ENCODE results near the gene PAIP1. TPM values are rescaled to one million over a fixed set of nuclear protein-coding genes. Genes with fewer than 3 reads are reported as not detected.
"Not testable (repeated sequence)": the region's sequence is repeated elsewhere in the genome, so short reads cannot be mapped to it uniquely, and the experiment has no call there.

Gene PAIP1
- polyA plus RNA-seq (2013, experiment 1 of 4) = 109 TPM
- 115 TPM for polyA plus RNA-seq (2013, experiment 2 of 4)
- 110 TPM for polyA plus RNA-seq (2013, experiment 3 of 4)
- polyA plus RNA-seq (2013, experiment 4 of 4) = 120 TPM

DNA sequence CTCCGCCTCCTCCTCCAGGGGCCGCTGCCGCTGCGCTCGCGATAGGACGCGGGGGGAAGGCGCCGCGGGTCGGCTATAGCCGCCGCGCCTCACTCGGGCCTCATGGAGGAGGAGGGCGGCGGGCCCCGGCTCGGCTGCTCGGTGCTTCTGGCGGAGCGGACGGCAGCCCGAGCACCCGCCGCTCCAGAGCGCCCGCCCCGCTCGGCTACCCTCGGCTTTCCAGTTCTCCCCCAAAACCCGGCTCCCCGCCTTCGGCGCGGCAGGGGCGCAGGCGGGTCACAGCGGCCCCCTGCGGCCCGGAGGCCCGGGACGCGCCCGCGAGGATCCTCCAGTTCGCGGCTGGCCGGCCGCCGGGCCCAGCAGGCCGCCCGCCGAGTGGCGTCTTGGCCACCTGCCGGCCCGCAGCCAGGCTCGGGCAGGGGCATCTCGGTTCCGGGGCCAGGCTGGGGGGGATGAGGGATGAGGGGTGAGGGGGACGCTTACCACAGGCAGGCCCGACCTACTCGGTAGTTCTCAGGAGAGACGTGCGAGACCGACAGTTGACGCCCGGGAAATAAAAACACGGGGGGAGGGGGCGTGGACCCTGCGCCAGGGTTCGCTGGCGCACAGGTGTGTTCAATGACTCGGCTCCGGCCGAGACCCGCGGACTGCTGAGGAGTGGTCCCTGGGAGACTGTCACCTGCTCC, at the start of gene PAIP1:
TSS of gene PAIP1 (minus strand) at position 221 of the 686 bp plus-strand sequence. CDS start 231 bp downstream, outside the sequence.
- peak within 1 kb of the TSS; percentile 95 for H3K27ac ChIP-seq (ENCODE audit: insufficient read depth, low read depth, low read length, poor library complexity, severe bottlenecking)
- H3K4me3 ChIP-seq (ENCODE audit: insufficient read depth, low read depth, low read length) = peak within 1 kb of the TSS; percentile 92
- no peaks in the 10 kb centered on the region for H3K27me3 ChIP-seq (ENCODE audit: control insufficient read depth, insufficient read depth, low read length, poor library complexity, severe bottlenecking)
- peaks cover 22% of the 10 kb centered on the region for H3K4me1 ChIP-seq (ENCODE audit: control insufficient read depth, insufficient read depth, low read length)
- 1% methylated on average over 79 of the region's 79 CpGs for WGBS, 2 experiments
- no peaks in the 10 kb centered on the region for H3K9me3 ChIP-seq (ENCODE audit: control insufficient read depth, low read length)
- peaks cover 6% of the 10 kb centered on the region for H3K36me3 ChIP-seq (ENCODE audit: control insufficient read depth, insufficient read depth, low read length)

GRCh38 chr5:43606351-43606750, 49.5 kb upstream of the PAIP1 start:
- Histone ChIP-seq H3K9me3 (ENCODE audit: control insufficient read depth, low read length) (no peaks in the 10 kb centered on the region), H3K27ac (ENCODE audit: insufficient read depth, low read depth, low read length, poor library complexity, severe bottlenecking) (no peak overlapping the region), H3K36me3 (ENCODE audit: control insufficient read depth, insufficient read depth, low read length) (no peaks in the 10 kb centered on the region), H3K4me1 (ENCODE audit: control insufficient read depth, insufficient read depth, low read length) (peaks cover 3% of the 10 kb centered on the region), H3K4me3 (ENCODE audit: insufficient read depth, low read depth, low read length) (no peak overlapping the region), H3K27me3 (ENCODE audit: control insufficient read depth, insufficient read depth, low read length, poor library complexity, severe bottlenecking) (peaks cover 15% of the 10 kb centered on the region)
- WGBS, 2 experiments = 90 to 94% methylated on average over 3 of the region's 3 CpGs

DNA sequence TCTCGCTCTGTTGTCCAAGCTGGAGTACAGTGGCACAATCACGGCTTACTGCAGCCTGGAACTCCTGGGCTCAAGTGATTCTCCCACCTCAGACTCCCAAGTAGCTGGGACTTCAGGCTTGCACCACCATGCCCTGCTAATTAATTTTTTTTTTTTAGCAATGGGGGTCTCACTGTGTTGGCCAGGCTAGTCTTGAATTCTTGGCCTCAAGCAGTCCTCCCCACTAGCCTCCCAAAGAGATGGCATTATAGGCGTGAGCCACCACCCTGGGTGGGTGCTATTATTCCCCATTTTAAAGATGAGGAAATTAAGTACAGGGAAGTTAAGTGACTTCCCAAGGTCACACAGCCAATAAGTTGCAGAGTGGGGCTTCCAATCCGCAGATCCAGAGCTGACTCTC, 47.8 kb upstream of the PAIP1 start:
- 96 to 98% methylated on average over 3 to 4 of the region's 4 CpGs for WGBS, 2 experiments

DNA sequence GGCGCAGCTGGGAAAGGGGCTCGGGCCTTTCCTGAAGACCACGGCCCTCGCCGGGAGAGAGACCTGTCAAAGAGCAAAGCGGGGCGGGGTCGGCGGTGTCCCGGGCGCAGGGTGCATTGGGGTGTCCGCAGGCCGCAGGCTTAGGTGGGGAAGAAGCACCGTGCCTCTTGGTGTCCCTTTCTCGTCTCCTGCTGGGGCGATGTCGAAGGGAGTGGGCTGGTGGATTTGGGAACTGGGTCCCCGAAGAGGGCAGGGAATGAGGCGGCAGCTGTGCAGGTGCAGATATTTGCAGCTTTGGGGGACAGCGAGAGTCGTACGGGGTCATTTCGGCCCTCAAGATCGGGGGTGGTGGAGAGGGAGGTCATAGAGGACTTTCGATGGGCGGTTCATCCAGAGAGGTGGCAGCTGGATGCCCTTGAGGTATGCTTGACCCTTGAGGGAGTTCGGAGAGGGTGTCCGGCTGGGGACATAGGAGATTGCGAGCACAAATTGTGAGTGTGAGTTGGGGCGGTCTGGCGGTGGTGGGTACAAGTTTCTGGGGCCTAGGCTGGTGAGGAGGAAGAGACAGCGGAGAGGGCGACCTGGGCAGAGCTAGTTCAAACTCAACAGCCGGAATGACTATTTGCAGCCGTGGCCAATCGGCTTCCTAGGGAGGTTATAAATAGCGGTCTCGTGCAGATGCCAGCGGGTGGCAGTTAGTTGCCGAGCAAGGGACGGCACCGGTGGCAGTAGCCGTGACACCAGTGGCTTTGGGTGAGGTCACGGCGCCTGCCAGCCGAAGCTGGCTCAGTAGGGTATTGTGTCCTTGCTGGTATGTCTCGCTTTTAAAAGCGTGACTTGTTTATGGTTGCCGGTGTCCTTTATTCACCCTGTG, 46.7 kb upstream of the PAIP1 start:
- Histone ChIP-seq H3K4me3 (ENCODE audit: insufficient read depth, low read depth, low read length) (peak overlapping the region; percentile 51), H3K27ac (ENCODE audit: insufficient read depth, low read depth, low read length, poor library complexity, severe bottlenecking) (no peak overlapping the region), H3K4me1 (ENCODE audit: control insufficient read depth, insufficient read depth, low read length) (peaks cover 7% of the 10 kb centered on the region), H3K36me3 (ENCODE audit: control insufficient read depth, insufficient read depth, low read length) (no peaks in the 10 kb centered on the region), H3K27me3 (ENCODE audit: control insufficient read depth, insufficient read depth, low read length, poor library complexity, severe bottlenecking) (peaks cover 15% of the 10 kb centered on the region), H3K9me3 (ENCODE audit: control insufficient read depth, low read length) (no peaks in the 10 kb centered on the region)
- WGBS, 2 experiments = 5 to 6% methylated on average over 49 of the region's 49 CpGs

More for the DNA sequence above, 47.8 kb upstream of the PAIP1 start:
- Histone ChIP-seq H3K36me3 (ENCODE audit: control insufficient read depth, insufficient read depth, low read length) (no peaks in the 10 kb centered on the region), H3K9me3 (ENCODE audit: control insufficient read depth, low read length) (no peaks in the 10 kb centered on the region), H3K4me1 (ENCODE audit: control insufficient read depth, insufficient read depth, low read length) (peaks cover 3% of the 10 kb centered on the region), H3K4me3 (ENCODE audit: insufficient read depth, low read depth, low read length) (no peak overlapping the region), H3K27me3 (ENCODE audit: control insufficient read depth, insufficient read depth, low read length, poor library complexity, severe bottlenecking) (peaks cover 15% of the 10 kb centered on the region), H3K27ac (ENCODE audit: insufficient read depth, low read depth, low read length, poor library complexity, severe bottlenecking) (no peak overlapping the region)

DNA sequence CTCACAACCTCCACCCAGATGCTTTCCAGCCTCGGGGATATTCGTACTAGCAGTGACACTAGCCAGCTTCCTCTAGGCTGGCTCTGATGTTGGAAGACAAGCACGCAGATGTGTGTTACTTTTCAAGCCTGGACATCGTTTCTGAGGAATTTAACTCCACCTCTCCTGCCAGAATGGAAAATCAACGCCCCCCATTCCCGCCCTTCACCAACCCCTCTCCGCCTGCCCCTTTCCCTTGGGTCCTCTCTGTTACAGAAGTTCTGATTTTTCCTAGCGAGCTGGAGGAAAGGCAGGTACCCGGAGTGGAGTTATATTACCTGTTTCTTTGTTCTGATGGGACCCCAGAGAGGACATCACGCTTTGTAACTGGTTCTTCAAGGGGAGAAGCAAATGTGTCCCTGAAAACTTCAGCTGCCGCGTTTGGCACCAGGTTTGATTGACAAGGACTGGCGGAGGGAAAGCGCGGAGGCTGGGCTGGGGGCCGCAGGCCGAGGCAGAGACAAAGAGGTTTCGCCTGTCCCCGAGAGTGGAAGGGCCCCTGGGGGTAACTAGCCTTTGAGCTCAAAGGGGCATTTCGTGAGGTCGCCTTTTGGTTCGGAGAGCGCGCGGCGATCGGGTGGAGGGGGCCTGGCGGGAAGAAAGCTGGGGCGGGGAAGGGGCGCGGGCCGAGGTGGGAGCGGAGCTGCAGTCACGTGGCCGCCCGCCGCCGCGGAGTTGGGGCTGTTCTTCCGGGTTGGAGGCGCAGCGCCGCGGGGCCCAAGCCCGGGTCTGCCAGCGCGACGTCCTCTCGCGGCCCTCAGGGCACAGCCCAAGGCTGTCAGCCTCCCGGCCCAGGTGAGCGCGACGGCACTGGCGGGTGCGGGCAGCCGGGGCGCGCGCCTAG, 45.8 kb upstream of the PAIP1 start, which contains the start of gene NNT:
TSS of gene NNT (plus strand) at position 720 of the 883 bp plus-strand sequence. CDS start 6,016 bp downstream, outside the sequence.
- Histone ChIP-seq H3K27ac (ENCODE audit: insufficient read depth, low read depth, low read length, poor library complexity, severe bottlenecking) (peak within 1 kb of the TSS; percentile 68), H3K9me3 (ENCODE audit: control insufficient read depth, low read length) (no peaks in the 10 kb centered on the region), H3K27me3 (ENCODE audit: control insufficient read depth, insufficient read depth, low read length, poor library complexity, severe bottlenecking) (peaks cover 15% of the 10 kb centered on the region), H3K36me3 (ENCODE audit: control insufficient read depth, insufficient read depth, low read length) (no peaks in the 10 kb centered on the region), H3K4me3 (ENCODE audit: insufficient read depth, low read depth, low read length) (peak within 1 kb of the TSS; percentile 51), H3K4me1 (ENCODE audit: control insufficient read depth, insufficient read depth, low read length) (peaks cover 7% of the 10 kb centered on the region)
- 1% methylated on average over 59 to 60 of the region's 60 CpGs for WGBS, 2 experiments

DNA sequence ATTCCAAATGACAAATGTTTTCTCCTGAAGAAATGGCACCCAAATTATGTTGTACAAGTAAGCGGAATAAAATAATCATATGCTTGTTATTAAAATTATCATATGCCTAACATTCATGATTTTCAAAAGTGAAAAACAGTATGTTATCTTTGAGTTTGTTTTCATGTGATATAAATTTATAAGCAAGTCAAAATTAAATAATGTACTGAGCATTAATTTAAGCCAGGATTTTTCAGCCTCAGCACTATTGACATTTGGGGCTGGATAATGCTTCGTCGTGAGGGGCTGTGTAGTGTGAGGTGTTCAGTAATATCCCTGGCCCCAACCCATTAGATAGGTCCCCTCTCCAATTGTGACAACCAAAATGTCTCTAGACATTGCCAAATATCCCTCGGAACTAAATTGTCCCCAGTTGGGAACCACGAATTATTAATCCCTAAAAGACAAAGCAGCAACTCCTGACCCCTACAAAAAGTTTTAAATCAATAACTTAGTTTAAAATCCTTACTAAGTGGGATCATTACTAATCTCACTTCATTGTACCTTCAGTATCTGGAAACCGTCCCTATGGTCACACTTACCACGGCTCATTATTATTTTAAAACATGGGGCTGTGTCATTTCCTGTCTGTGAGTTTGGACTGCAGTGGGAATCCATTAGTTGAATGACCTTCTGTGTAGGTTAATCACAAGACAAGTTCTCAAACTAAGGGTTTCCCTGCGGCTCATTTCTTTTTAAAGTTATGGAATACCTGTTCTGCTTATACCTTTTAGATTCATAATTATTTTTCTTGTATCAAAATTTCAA, 44.8 kb upstream of the PAIP1 start:
- H3K4me1 ChIP-seq (ENCODE audit: control insufficient read depth, insufficient read depth, low read length) = peaks cover 7% of the 10 kb centered on the region
- H3K4me3 ChIP-seq (ENCODE audit: insufficient read depth, low read depth, low read length) = no peak overlapping the region
- no peaks in the 10 kb centered on the region for H3K9me3 ChIP-seq (ENCODE audit: control insufficient read depth, low read length)
- H3K27me3 ChIP-seq (ENCODE audit: control insufficient read depth, insufficient read depth, low read length, poor library complexity, severe bottlenecking) = peaks cover 15% of the 10 kb centered on the region
- H3K36me3 ChIP-seq (ENCODE audit: control insufficient read depth, insufficient read depth, low read length) = no peaks in the 10 kb centered on the region
- H3K27ac ChIP-seq (ENCODE audit: insufficient read depth, low read depth, low read length, poor library complexity, severe bottlenecking) = no peak overlapping the region
- WGBS, 2 experiments = 83 to 85% methylated on average over 2 to 6 of the region's 8 CpGs

DNA sequence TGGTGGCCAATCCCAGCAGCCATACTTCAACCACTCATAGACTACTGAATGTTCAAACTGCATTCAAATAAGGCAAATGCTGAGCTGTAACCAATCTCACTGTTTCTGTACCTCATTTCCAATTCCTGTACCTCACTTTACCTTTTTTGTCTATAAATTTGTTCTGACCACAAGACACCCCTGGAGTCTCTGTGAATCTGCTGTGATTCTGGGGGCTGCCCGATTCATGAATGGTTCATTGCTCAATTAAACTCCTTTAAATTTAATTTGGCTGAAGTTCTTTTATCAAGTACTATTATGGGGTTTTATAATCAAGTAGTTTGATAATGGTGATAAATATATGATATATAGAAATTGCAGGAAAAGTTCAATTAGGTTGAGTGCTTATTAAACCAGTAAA, 42.0 kb upstream of the PAIP1 start:
- H3K27me3 ChIP-seq (ENCODE audit: control insufficient read depth, insufficient read depth, low read length, poor library complexity, severe bottlenecking) = not testable (repeated sequence)
- WGBS, 2 experiments = 100% methylated on average over 1 of the region's 1 CpG; no CpG with 5 or more reads in 1 of the 2 experiments

DNA sequence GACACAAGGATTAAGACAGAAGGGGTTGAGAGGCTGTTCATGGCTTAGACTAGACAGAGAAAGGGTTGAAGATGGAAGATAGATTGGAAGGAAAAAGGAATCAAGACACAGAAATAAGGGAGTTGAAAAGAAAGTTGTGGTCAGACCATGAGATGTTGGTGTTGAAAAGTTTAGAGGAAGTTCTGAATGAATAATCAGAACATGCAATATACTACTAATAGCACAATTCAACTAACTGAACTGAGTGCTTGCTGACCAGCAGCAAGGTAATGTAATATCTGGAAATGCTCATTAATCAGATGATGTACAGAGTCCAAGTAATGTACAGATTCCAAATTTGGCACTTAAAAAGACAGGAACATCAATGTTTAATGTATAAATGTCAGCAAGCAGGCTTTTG, 35.5 kb upstream of the PAIP1 start:
- no peak overlapping the region for H3K4me3 ChIP-seq (ENCODE audit: insufficient read depth, low read depth, low read length)
- H3K4me1 ChIP-seq (ENCODE audit: control insufficient read depth, insufficient read depth, low read length) = no peaks in the 10 kb centered on the region
- no peaks in the 10 kb centered on the region for H3K9me3 ChIP-seq (ENCODE audit: control insufficient read depth, low read length)
- no peaks in the 10 kb centered on the region for H3K27me3 ChIP-seq (ENCODE audit: control insufficient read depth, insufficient read depth, low read length, poor library complexity, severe bottlenecking)
- H3K27ac ChIP-seq (ENCODE audit: insufficient read depth, low read depth, low read length, poor library complexity, severe bottlenecking) = no peak overlapping the region
- H3K36me3 ChIP-seq (ENCODE audit: control insufficient read depth, insufficient read depth, low read length) = no peaks in the 10 kb centered on the region

More for the DNA sequence above, 42.0 kb upstream of the PAIP1 start:
- H3K36me3 ChIP-seq (ENCODE audit: control insufficient read depth, insufficient read depth, low read length); H3K9me3 ChIP-seq (ENCODE audit: control insufficient read depth, low read length); H3K4me1 ChIP-seq (ENCODE audit: control insufficient read depth, insufficient read depth, low read length); H3K27ac ChIP-seq (ENCODE audit: insufficient read depth, low read depth, low read length, poor library complexity, severe bottlenecking); H3K4me3 ChIP-seq (ENCODE audit: insufficient read depth, low read depth, low read length): not testable (repeated sequence)

GRCh38 chr5:43590700-43591099, 33.8 kb upstream of the PAIP1 start:
- Histone ChIP-seq H3K27ac (ENCODE audit: insufficient read depth, low read depth, low read length, poor library complexity, severe bottlenecking) (no peak overlapping the region), H3K4me1 (ENCODE audit: control insufficient read depth, insufficient read depth, low read length) (no peaks in the 10 kb centered on the region), H3K36me3 (ENCODE audit: control insufficient read depth, insufficient read depth, low read length) (no peaks in the 10 kb centered on the region), H3K4me3 (ENCODE audit: insufficient read depth, low read depth, low read length) (no peak overlapping the region), H3K27me3 (ENCODE audit: control insufficient read depth, insufficient read depth, low read length, poor library complexity, severe bottlenecking) (no peaks in the 10 kb centered on the region), H3K9me3 (ENCODE audit: control insufficient read depth, low read length) (no peaks in the 10 kb centered on the region)
